Pancreas (tissue), 10 donors: ENCODE results near the gene FSIP2. TPM values are rescaled to one million over a fixed set of nuclear protein-coding genes. Genes with fewer than 3 reads are reported as not detected.
A peak's percentile ranks its signal among the peaks of the same experiment; 100 is the strongest.

Source experiments
- ATAC-seq, 4 donors: fragments of 200-7000 bp; cut with Tn5 transposase; one replicate each; pipeline versions ENCODE4 v1.8.0 to v1.9.1; 2020; ENCODE audit warnings: mild to moderate bottlenecking in 4 of 4, moderate library complexity in 4 of 4
- DNase-seq, 6 donors: peaks; one replicate each; pipeline ENCODE4 v3.0.0-alpha.2; 2020
- FAIRE-seq: peaks from 2 replicates; lab custom pipeline; 2012; peaks lifted over from hg19 to GRCh38; lab: Jason Lieb, UNC
- H3K27ac ChIP-seq, 4 donors: fragments of 200-600 bp; sonication (generic); 1 replicate in 3 of 4; 2 replicates in 1 of 4; pipeline versions ENCODE4 v1.5.0 to v1.8.0; 2020
- H3K27me3 ChIP-seq, 4 donors: fragments of 200-600 bp; one replicate each; pipeline ENCODE4 v1.8.0; 2021
- H3K36me3 ChIP-seq, 3 donors: fragments of 200-600 bp; sonication (generic) in 1 of 3; one replicate each; pipeline versions ENCODE4 v1.5.0 to v1.8.0; 2020 to 2021
- H3K4me1 ChIP-seq, 3 donors: fragments of 200-600 bp; one replicate each; pipeline ENCODE4 v1.8.0; 2021
- H3K4me3 ChIP-seq, 4 donors: fragments of 200-600 bp; sonication (generic) in 2 of 4; one replicate each; pipeline versions ENCODE4 v1.5.0 to v1.8.0; 2020 to 2021
- H3K9me3 ChIP-seq, 4 donors: fragments of 200-600 bp; one replicate each; pipeline ENCODE4 v1.8.0; 2021
- CTCF ChIP-seq, 4 donors: fragments of 200-600 bp; sonication (generic) in 3 of 4; IDR thresholded peaks; one replicate each; pipeline versions ENCODE4 v1.5.0 to v1.8.0; 2021; ENCODE audit warnings: antibody characterized with exemption in 4 of 4
- WGBS, 2 donors: extraction: QIAGEN DNeasy Blood & Tissue Kit; methylation state at CpG; one replicate each; pipeline ENCODE4 v1.1.7; 2013; 5-methylcytosine and 5-hydroxymethylcytosine counted together
- intact Hi-C, 3 donors: fragments of 100-400 bp; cut with DNase I; formaldehyde crosslinking; loops; one replicate each; pipeline versions ENCODE4 v1.11.1 to v1.14.2; 2022
- polyA plus RNA-seq, 2 donors: library from polyadenylated mRNA; stranded (reverse); fragments of 200-250 nt; gene quantifications; one replicate each; pipeline ENCODE4 v1.2.3, GENCODE V29; 2013
- total RNA-seq, 6 donors: library from RNA; stranded (reverse); fragmentation: NEBNext Ultra II Directional in 4 of 6; extraction: Animal tissue kit (Norgen Biotek cat#: 25700) in 4 of 6; gene quantifications; one replicate each; pipeline versions ENCODE4 v1.2.1 to v1.2.4, GENCODE V29; 2021 to 2023
- donor health status: healthy with polysubstance abuse.
- donor health status: DM: no; HTN: no; CAD: no; lungs with moderate emphysema.
- donor health status: DM: no; HTN: no; CAD: no.
- donor health status: control.
- donor health status: control.
- donor health status: Bipolar disorder and iron deficiency.
- donor health status: DM: yes; HTN: yes; CAD: no.
- donor health status: DM: no; HTN: no; CAD: no.
- donor health status: DM: no; HTN: no; CAD: no.
- donor health status: DM: yes; HTN: yes; CAD: no.

Gene FSIP2
- total and polyA plus RNA-seq, 8 donors, result 0.11 to 1.3 (median 0.51) TPM

GRCh38 chr2:185802926-185803325, 64.3 kb downstream of the FSIP2 start:
- H3K27me3 ChIP-seq, result no peaks in the 10 kb centered on the region
- H3K27ac ChIP-seq, result no peak overlapping the region
- no peaks in the 10 kb centered on the region for H3K36me3 ChIP-seq
- H3K4me3 ChIP-seq, result no peak overlapping the region
- intact Hi-C loops, result no loop called here
- no peak for DNase-seq
- TF ChIP-seq CTCF (IDR thresholded peaks at IDR 0.05), result no peak
- no peaks in the 10 kb centered on the region for H3K9me3 ChIP-seq
- ATAC-seq, result no peak
- no peak for FAIRE-seq
- no peaks in the 10 kb centered on the region for H3K4me1 ChIP-seq

- no peak for FAIRE-seq
- TF ChIP-seq CTCF (IDR thresholded peaks at IDR 0.05), result no peak
- intact Hi-C loops, result no loop called here
These were observed 68.2 kb downstream of the FSIP2 start for GRCh38 chr2:185806783-185807182.

GRCh38 chr2:185807351-185807750, 68.7 kb downstream of the FSIP2 start:
- Histone ChIP-seq H3K36me3 (no peaks in the 10 kb centered on the region), H3K9me3 (no peaks in the 10 kb centered on the region), H3K27me3 (no peaks in the 10 kb centered on the region), H3K27ac (no peak overlapping the region), H3K4me3 (no peak overlapping the region), H3K4me1 (no peaks in the 10 kb centered on the region)
- no peak for TF ChIP-seq CTCF (IDR thresholded peaks at IDR 0.05)
- FAIRE-seq, result no peak
- 88 to 91% methylated on average over 1 of the region's 1 CpG for WGBS, 2 donors
- intact Hi-C loops, result no loop called here
- no peak for DNase-seq
- no peak for ATAC-seq

More at GRCh38 chr2:185806783-185807182, 68.2 kb downstream of the FSIP2 start:
- Histone ChIP-seq H3K36me3 (no peaks in the 10 kb centered on the region), H3K4me3 (no peak overlapping the region), H3K4me1 (no peaks in the 10 kb centered on the region), H3K27me3 (no peaks in the 10 kb centered on the region), H3K27ac (no peak overlapping the region), H3K9me3 (no peaks in the 10 kb centered on the region)
- ATAC-seq (no peak), DNase-seq (no peak)

GRCh38 chr2:185811580-185811979, 73.0 kb downstream of the FSIP2 start:
- DNase-seq (no peak), ATAC-seq (no peak), FAIRE-seq (no peak)
- Histone ChIP-seq H3K9me3 (no peaks in the 10 kb centered on the region), H3K27ac (no peak overlapping the region), H3K27me3 (no peaks in the 10 kb centered on the region), H3K4me1 (peaks cover 0 to 4% (median 0%) of the 10 kb centered on the region in 3 donors), H3K4me3 (no peak overlapping the region), H3K36me3 (no peaks in the 10 kb centered on the region)
- intact Hi-C loops, result no loop called here
- WGBS, 2 donors, result 97 to 100% methylated on average over 2 of the region's 2 CpGs
- no peak for TF ChIP-seq CTCF (IDR thresholded peaks at IDR 0.05)

- no peak overlapping the region for H3K4me3 ChIP-seq
- no peak overlapping the region for H3K27ac ChIP-seq
- no peaks in the 10 kb centered on the region for H3K27me3 ChIP-seq
- ATAC-seq, result peak; percentile 88 to 99 (median 92)
- DNase-seq, result peak in 2 of 6 donors; percentile 5 to 11
- H3K9me3 ChIP-seq, result no peaks in the 10 kb centered on the region
- no peak for TF ChIP-seq CTCF (IDR thresholded peaks at IDR 0.05)
- intact Hi-C loops, result no loop called here
- FAIRE-seq, result no peak
- 12 to 19% methylated on average over 2 of the region's 2 CpGs for WGBS, 2 donors
- no peaks in the 10 kb centered on the region for H3K36me3 ChIP-seq
- H3K4me1 ChIP-seq, result peaks cover 0 to 4% (median 0%) of the 10 kb centered on the region in 3 donors
These were observed 75.1 kb downstream of the FSIP2 start for GRCh38 chr2:185813707-185814106.
